HepG2 (cell line): ENCODE results near the gene ZFHX3. TPM values are rescaled to one million over a fixed set of nuclear protein-coding genes. Genes with fewer than 3 reads are reported as not detected.

Source experiments
- ATAC-seq: fragments of 200-7000 bp; cut with Tn5 transposase; 3 replicates; pipeline ENCODE4 v1.9.1; 2020; ENCODE audit warnings: mild to moderate bottlenecking, moderate library complexity
- BruUV-seq: library from RNA; stranded (reverse); fragments of 400-500 nt; replicated peaks from 2 replicates; lab custom pipeline; 2021; lab: Mats Ljungman, UMichigan
- CTCF ChIA-PET: fragments of 300-600 bp; formaldehyde crosslinking; extraction: SDS; loops from one replicate; lab custom pipeline; 2021; ENCODE audit warnings: low total read pairs, inconsistent platforms, low intra/inter-chr PET ratio; lab: Yijun Ruan, JAX
- POLR2A ChIA-PET: fragments of 350-600 bp; sonication (Branson Sonifier 250); formaldehyde crosslinking; loops from one replicate; lab custom pipeline; 2020; ENCODE audit warnings: antibody characterized with exemption, inconsistent platforms; lab: Yijun Ruan, JAX
- DNase-seq: peaks from one replicate; pipeline ENCODE4 v3.0.0-alpha.2; 2015; ENCODE audit warnings: low spot score
- FAIRE-seq: peaks from 3 replicates; lab custom pipeline; 2011; peaks lifted over from hg19 to GRCh38; lab: Jason Lieb, UNC
- H2AFZ ChIP-seq: one replicate; pipeline ENCODE4 v1.6.1; 2011; ENCODE audit warnings: low read length, inconsistent platforms
- H3K27ac ChIP-seq: fragments of 300-600 bp; 3 replicates; pipeline ENCODE4 v1.8.0; 2011; ENCODE audit warnings: mixed run types, mild to moderate bottlenecking, mixed read lengths, low read length, inconsistent platforms; ENCODE audit not compliant: insufficient read depth; ENCODE audit errors: extremely low read length
- H3K27me3 ChIP-seq, 2 experiments: fragments of 200-600 bp in 1 of 2; 2 replicates in 1 of 2; 3 replicates in 1 of 2; pipeline versions ENCODE4 v1.6.0 to v1.8.0; 2011; ENCODE audit warnings: low read length in 2 of 2, mild to moderate bottlenecking in 2 of 2, moderate library complexity in 2 of 2, inconsistent platforms in 1 of 2; ENCODE audit not compliant: insufficient read depth in 2 of 2, control insufficient read depth in 1 of 2
- H3K36me3 ChIP-seq, 2 experiments: fragments of 200-600 bp in 1 of 2; replicated peaks in 1 of 2; 2 replicates in 1 of 2; 3 replicates in 1 of 2; pipeline versions ENCODE4 v1.5.1 to v1.8.0; 2011; ENCODE audit warnings: low read length in 2 of 2, inconsistent platforms in 1 of 2; ENCODE audit not compliant: insufficient read depth in 2 of 2, control insufficient read depth in 1 of 2
- H3K4me1 ChIP-seq: 2 replicates; pipeline ENCODE4 v1.5.1; 2012; ENCODE audit warnings: low read length, inconsistent platforms; ENCODE audit not compliant: insufficient read depth
- H3K4me2 ChIP-seq: 2 replicates; pipeline ENCODE4 v1.6.0; 2011; ENCODE audit warnings: low read depth, low read length, inconsistent platforms
- H3K4me3 ChIP-seq, 3 experiments: fragments of 200-600 bp in 1 of 3; sonication (generic), shearing (Covaris generic) in 1 of 3; replicated peaks in 1 of 3; 2 replicates each; pipeline ENCODE4 v1.5.1; 2011 to 2016; ENCODE audit warnings: low read length in 3 of 3, inconsistent platforms in 2 of 3, low read depth in 2 of 3, mild to moderate bottlenecking in 2 of 3, control low read depth in 1 of 3, mixed read lengths in 1 of 3; ENCODE audit not compliant: insufficient read depth in 1 of 3
- H3K79me2 ChIP-seq: one replicate; pipeline ENCODE4 v1.6.1; 2011; ENCODE audit warnings: low read length, inconsistent platforms; ENCODE audit not compliant: insufficient read depth
- H3K9ac ChIP-seq: 2 replicates; pipeline ENCODE4 v1.6.0; 2011; ENCODE audit warnings: mild to moderate bottlenecking, low read depth, low read length, inconsistent platforms; ENCODE audit not compliant: insufficient read depth
- H3K9me3 ChIP-seq: 2 replicates; pipeline ENCODE4 v1.5.1; 2012; ENCODE audit warnings: mild to moderate bottlenecking, low read length
- H4K20me1 ChIP-seq: 2 replicates; pipeline ENCODE4 v1.6.0; 2011; ENCODE audit warnings: inconsistent platforms, mild to moderate bottlenecking, low read length, moderate library complexity; ENCODE audit not compliant: insufficient read depth
- CCAR2 ChIP-seq: fragments of 200-400 bp; formaldehyde crosslinking; optimal IDR thresholded peaks from 2 replicates; pipeline ENCODE3; 2018; ENCODE audit warnings: low read depth, mild to moderate bottlenecking, low read length, moderate library complexity
- ISX ChIP-seq: sonication (generic); formaldehyde crosslinking; conservative IDR thresholded peaks from 2 replicates; pipeline ENCODE4 v1.5.0; 2020; ENCODE audit warnings: missing genetic modification reagents
- MLXIP ChIP-seq: sonication (generic); formaldehyde crosslinking; IDR thresholded peaks from 2 replicates; pipeline ENCODE4 v1.9.0; 2021; ENCODE audit warnings: missing genetic modification reagents, borderline replicate concordance
- RXRB ChIP-seq: IDR thresholded peaks from 2 replicates; pipeline ENCODE4 v1.6.1; 2016; ENCODE audit warnings: borderline replicate concordance, missing genetic modification reagents, missing compliant biosample characterization
- SOX5 ChIP-seq: IDR thresholded peaks from 2 replicates; pipeline ENCODE4 v1.6.1; 2016; ENCODE audit warnings: borderline replicate concordance
- TBX2 ChIP-seq: sonication (generic); formaldehyde crosslinking; IDR thresholded peaks from 2 replicates; pipeline ENCODE4 v1.5.0; 2020; ENCODE audit warnings: missing genetic modification reagents, mild to moderate bottlenecking, borderline replicate concordance
- THAP11 ChIP-seq: IDR thresholded peaks from 2 replicates; pipeline ENCODE4 v1.6.1; 2016; ENCODE audit warnings: missing biosample characterization, missing genetic modification reagents
- TMF1 ChIP-seq: sonication (generic); formaldehyde crosslinking; IDR thresholded peaks from 2 replicates; pipeline ENCODE4 v1.8.1; 2022; ENCODE audit warnings: low read depth, missing genetic modification reagents
- ZBTB8A ChIP-seq: sonication (generic); formaldehyde crosslinking; IDR thresholded peaks from 2 replicates; pipeline ENCODE4 v1.4.0; 2020; ENCODE audit warnings: mild to moderate bottlenecking, low read depth, missing genetic modification reagents, borderline replicate concordance
- ZEB1 ChIP-seq: IDR thresholded peaks from 2 replicates; pipeline ENCODE4 v1.6.1; 2012; ENCODE audit warnings: mild to moderate bottlenecking, low read depth, inconsistent platforms; ENCODE audit not compliant: insufficient replicate concordance
- ZIK1 ChIP-seq: sonication (generic); formaldehyde crosslinking; IDR thresholded peaks from 2 replicates; pipeline ENCODE4 v1.5.0; 2020; ENCODE audit warnings: mild to moderate bottlenecking, low read depth, missing genetic modification reagents, borderline replicate concordance
- ZNF260 ChIP-seq: sonication (generic); formaldehyde crosslinking; IDR thresholded peaks from 2 replicates; pipeline ENCODE4 v1.4.0; 2020; ENCODE audit warnings: missing genetic modification reagents, low read depth, mild to moderate bottlenecking, borderline replicate concordance
- ZNF430 ChIP-seq: sonication (generic); formaldehyde crosslinking; IDR thresholded peaks from 2 replicates; pipeline ENCODE4 v1.9.0; 2021; ENCODE audit warnings: mild to moderate bottlenecking, missing genetic modification reagents
- ZNF432 ChIP-seq: sonication (generic); formaldehyde crosslinking; IDR thresholded peaks from 2 replicates; pipeline ENCODE4 v1.5.0; 2020; ENCODE audit warnings: missing genetic modification reagents, mild to moderate bottlenecking, borderline replicate concordance
- ZNF468 ChIP-seq: sonication (generic); formaldehyde crosslinking; IDR thresholded peaks from 2 replicates; pipeline ENCODE4 v1.8.0; 2022; ENCODE audit warnings: mild to moderate bottlenecking, moderate library complexity, missing genetic modification reagents
- ZNF747 ChIP-seq: sonication (generic); formaldehyde crosslinking; IDR thresholded peaks from 2 replicates; pipeline ENCODE4 v1.8.1; 2023; ENCODE audit warnings: missing genetic modification reagents, mild to moderate bottlenecking, borderline replicate concordance
- ZNF768 ChIP-seq: sonication (generic); formaldehyde crosslinking; IDR thresholded peaks from 2 replicates; pipeline ENCODE4 v1.4.0; 2020; ENCODE audit warnings: missing genetic modification reagents
- WGBS: methylation state at CpG from one replicate; pipeline ENCODE4 v1.1.6; 2017; ENCODE audit warnings: low lambda C conversion rate; 5-methylcytosine and 5-hydroxymethylcytosine counted together
- in situ Hi-C: cut with HindIII; loops from 2 replicates; pipeline ENCODE4 v1.10.0; 2017; ENCODE audit warnings: low pct_unique_long_range_greater_than_20kb; ENCODE audit not compliant: extremely low pct_ligation_motif_present
- intact Hi-C: fragments of 100-400 bp; cut with micrococcal nuclease; formaldehyde crosslinking; loops from one replicate; pipeline ENCODE4 v1.10.0; 2022; ENCODE audit not compliant: unreplicated experiment
- polyA plus RNA-seq, 8 experiments: library from polyadenylated mRNA; depleted of rRNA in 3 of 8; stranded (reverse) in 7 of 8; unstranded in 1 of 8; fragments of >200 nt; fragmentation: Illumina TruSeq in 4 of 8; extraction: Trizol in 4 of 8; gene quantifications; 2 replicates each; pipeline versions ENCODE4 v1.2.1 to v1.2.3, GENCODE V29; 2011 to 2016; ENCODE audit warnings: low read depth in 4 of 8, missing spikeins in 1 of 8, mixed read lengths in 1 of 8; ENCODE audit not compliant: insufficient read depth in 1 of 8
- total RNA-seq, 5 experiments: library from RNA; depleted of rRNA; stranded (reverse); fragments of >200 nt; fragmentation: Illumina TruSeq; extraction: Trizol; gene quantifications; 2 replicates each; pipeline ENCODE4 v1.2.3, GENCODE V29; 2016; ENCODE audit warnings: low read depth in 1 of 5

ZFHX3 gene
- total and polyA plus RNA-seq, 2 of the 13 experiments (the other 11 are each of a cell fraction or from before 2014, with no cell fraction given): 5.0 to 6.0 TPM

GRCh38 chr16:72850021-72850420 lies 197.9 kb downstream of the ZFHX3 start:
- BruUV-seq: no TSS peak
- no peak overlapping the region for H3K4me3 ChIP-seq
- 97% methylated on average over 4 of the region's 4 CpGs for WGBS
- in situ Hi-C loops: no loop called here
- H3K4me2 ChIP-seq: no peak overlapping the region
- ATAC-seq: no peak
- H3K9ac ChIP-seq: no peak overlapping the region
- H3K79me2 ChIP-seq: peaks cover 4% of the 10 kb centered on the region
- no peaks in the 10 kb centered on the region for H3K9me3 ChIP-seq
- H3K27ac ChIP-seq: no peak overlapping the region
- TF ChIP-seq CCAR2: no peak
- no peak for TF ChIP-seq THAP11 (CRISPR knock-in tag)
- TF ChIP-seq ZNF260 (CRISPR knock-in tag): no peak
- TF ChIP-seq SOX5 (CRISPR knock-in tag): no peak
- no peak for TF ChIP-seq ISX (CRISPR knock-in tag)
- no peak for TF ChIP-seq TMF1 (CRISPR knock-in tag)
- no peak for TF ChIP-seq ZNF768 (CRISPR knock-in tag)
- TF ChIP-seq ZNF432 (CRISPR knock-in tag): no peak
- TF ChIP-seq ZBTB8A (CRISPR knock-in tag): no peak
- TF ChIP-seq MLXIP (CRISPR knock-in tag): no peak
- no peak for TF ChIP-seq ZIK1 (CRISPR knock-in tag)
- TF ChIP-seq TBX2 (CRISPR knock-in tag): no peak
- no peak for TF ChIP-seq ZNF468
- no peak for TF ChIP-seq RXRB
- TF ChIP-seq ZEB1: no peak
- no peak for TF ChIP-seq ZNF747
- no peak for TF ChIP-seq ZNF430 (CRISPR knock-in tag)
- TF ChIP-seq, all 625 proteins: peak for 0
- DNase-seq: no peak
- Histone ChIP-seq H2AFZ (no peak overlapping the region), H3K4me1 (no peaks in the 10 kb centered on the region), H4K20me1 (peaks cover 4% of the 10 kb centered on the region; the same call in 1 of the 2 replicates), H3K36me3 (peaks cover 3 to 31% of the 10 kb centered on the region in 2 experiments), H3K27me3 (no peaks in the 10 kb centered on the region)
- no peak for FAIRE-seq
- POLR2A ChIA-PET: no interaction called here
- intact Hi-C loops: no loop called here
- CTCF ChIA-PET: no interaction called here
